OCI-LY3 (cell line): ENCODE measurements around the gene HSPA12A.

Experiments used
- H2AFZ ChIP-seq: fragments of 200-600, 300-600 bp; shearing (Covaris generic); 2 replicates; pipeline ENCODE4 v1.6.0; 2014; ENCODE audit warnings: antibody characterized with exemption, low read depth, low read length
- H3K27ac ChIP-seq: fragments of 200-600, 300-600 bp; sonication (generic); 2 replicates; pipeline ENCODE4 v1.5.1; 2014; ENCODE audit warnings: mild to moderate bottlenecking, low read length, moderate library complexity, mixed read lengths
- H3K27me3 ChIP-seq: fragments of 200-600, 300-600 bp; sonication (generic); 2 replicates; pipeline ENCODE4 v1.6.1; 2014; ENCODE audit warnings: low read depth, low read length, mixed read lengths
- H3K36me3 ChIP-seq: fragments of 200-600, 300-600 bp; sonication (generic); replicated peaks from 2 replicates; pipeline ENCODE3; 2014; ENCODE audit warnings: low read depth, low read length, mixed read lengths
- H3K4me1 ChIP-seq: fragments of 300-600, 200-600 bp; sonication (generic); 2 replicates; pipeline ENCODE4 v1.6.1; 2014; ENCODE audit warnings: low read length, mixed read lengths
- H3K4me2 ChIP-seq: fragments of 200-600, 300-600 bp; sonication (generic); 2 replicates; pipeline ENCODE4 v1.6.1; 2014; ENCODE audit warnings: low read length, mixed read lengths
- H3K4me3 ChIP-seq: fragments of 300-600, 200-600 bp; sonication (generic); 2 replicates; pipeline ENCODE4 v1.5.1; 2014; ENCODE audit warnings: antibody characterized with exemption, mild to moderate bottlenecking, low read length, moderate library complexity
- H3K79me2 ChIP-seq: fragments of 300-600, 200-600 bp; shearing (Covaris generic); 2 replicates; pipeline ENCODE4 v1.6.1; 2014; ENCODE audit warnings: mild to moderate bottlenecking, low read length, mixed read lengths
- H3K9ac ChIP-seq: fragments of 300-600, 200-600 bp; shearing (Covaris generic); 2 replicates; pipeline ENCODE4 v1.6.0; 2014; ENCODE audit warnings: mild to moderate bottlenecking, low read length, moderate library complexity
- H3K9me3 ChIP-seq: fragments of 200-600, 300-600 bp; shearing (Covaris generic); 2 replicates; pipeline ENCODE4 v1.6.1; 2014; ENCODE audit warnings: low read length, mixed read lengths; ENCODE audit not compliant: insufficient read depth
- H4K20me1 ChIP-seq: fragments of 200-600, 300-600 bp; sonication (generic); 2 replicates; pipeline ENCODE4 v1.6.1; 2016; ENCODE audit warnings: low read length, mixed read lengths; ENCODE audit not compliant: insufficient read depth
- CTCF ChIP-seq: fragments of 200-600, 300-600 bp; sonication (generic); IDR thresholded peaks from 2 replicates; pipeline ENCODE4 v1.5.1; 2014; ENCODE audit warnings: antibody characterized with exemption, low read length, low read depth
- EZH2phosphoT487 ChIP-seq: fragments of 200-600 bp; shearing (Covaris generic); IDR thresholded peaks from 2 replicates; pipeline ENCODE4 v1.6.1; 2018; ENCODE audit warnings: antibody characterized with exemption, mixed run types, low read depth

The HSPA12A gene

GRCh38 chr10:116741391-116742351, 695 bp downstream of the HSPA12A start:
- TF ChIP-seq CTCF: no peak
- no peak for TF ChIP-seq EZH2phosphoT487
- Histone ChIP-seq H3K27me3 (no peaks in the 10 kb centered on the region), H3K9me3 (no peaks in the 10 kb centered on the region), H3K4me1 (no peaks in the 10 kb centered on the region), H4K20me1 (no peaks in the 10 kb centered on the region), H3K4me3 (no peak overlapping the region), H2AFZ (no peak overlapping the region), H3K4me2 (no peak overlapping the region), H3K79me2 (no peaks in the 10 kb centered on the region), H3K36me3 (no peaks in the 10 kb centered on the region), H3K9ac (no peak overlapping the region), H3K27ac (no peak overlapping the region)

- Histone ChIP-seq H3K4me2 (no peak overlapping the region), H3K9me3 (no peaks in the 10 kb centered on the region), H2AFZ (no peak overlapping the region), H3K4me1 (no peaks in the 10 kb centered on the region), H4K20me1 (no peaks in the 10 kb centered on the region), H3K27me3 (no peaks in the 10 kb centered on the region), H3K36me3 (no peaks in the 10 kb centered on the region), H3K27ac (no peak overlapping the region), H3K9ac (no peak overlapping the region), H3K79me2 (no peaks in the 10 kb centered on the region), H3K4me3 (no peak overlapping the region)
- no peak for TF ChIP-seq CTCF
- no peak for TF ChIP-seq EZH2phosphoT487
These were observed 1.4 kb downstream of the HSPA12A start for GRCh38 chr10:116740971-116741370.

DNA sequence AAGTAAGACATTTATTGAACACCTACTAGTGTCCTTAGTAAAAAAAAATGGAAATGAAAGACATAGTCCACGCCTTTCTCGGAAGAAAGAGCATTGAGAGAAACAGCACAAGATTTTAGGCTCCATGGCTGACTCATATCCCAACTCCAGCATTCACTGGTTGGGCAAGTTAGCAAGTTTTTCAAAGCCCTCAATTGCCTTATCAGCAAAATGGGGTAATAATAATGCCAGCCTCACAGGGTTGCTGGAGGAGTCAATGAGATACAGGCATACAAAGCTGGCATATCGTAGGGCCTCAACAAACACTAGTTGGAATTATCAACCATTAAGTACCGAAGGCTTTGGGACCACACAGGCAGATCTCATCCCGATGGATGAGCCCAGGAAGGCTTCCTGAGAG, 4.0 kb downstream of the HSPA12A start:
- Histone ChIP-seq H3K9me3 (no peaks in the 10 kb centered on the region), H4K20me1 (no peaks in the 10 kb centered on the region), H3K4me3 (no peak overlapping the region), H2AFZ (no peak overlapping the region), H3K36me3 (no peaks in the 10 kb centered on the region), H3K4me2 (no peak overlapping the region), H3K79me2 (no peaks in the 10 kb centered on the region), H3K27me3 (no peaks in the 10 kb centered on the region), H3K4me1 (no peaks in the 10 kb centered on the region), H3K27ac (no peak overlapping the region), H3K9ac (no peak overlapping the region)
- TF ChIP-seq CTCF (no peak), EZH2phosphoT487 (no peak)

- Histone ChIP-seq H3K4me1 (no peaks in the 10 kb centered on the region), H4K20me1 (no peaks in the 10 kb centered on the region), H3K9me3 (no peaks in the 10 kb centered on the region), H3K9ac (no peak overlapping the region), H3K36me3 (no peaks in the 10 kb centered on the region), H2AFZ (no peak overlapping the region), H3K27ac (no peak overlapping the region), H3K79me2 (no peaks in the 10 kb centered on the region), H3K4me2 (no peak overlapping the region), H3K27me3 (no peaks in the 10 kb centered on the region), H3K4me3 (no peak overlapping the region)
- TF ChIP-seq CTCF (no peak), EZH2phosphoT487 (no peak)
These were observed 4.6 kb downstream of the HSPA12A start for GRCh38 chr10:116737627-116738327.
